SK-N-SH (cell line): ENCODE results near the gene RIC3. TPM values are rescaled to one million over a fixed set of nuclear protein-coding genes. Genes with fewer than 3 reads are reported as not detected.

Experiments
- CTCF ChIA-PET: fragments of 300-600, 350-600 bp; formaldehyde crosslinking; extraction: SDS; loops from one replicate; lab custom pipeline; 2021; lab: Yijun Ruan, JAX
- POLR2A ChIA-PET: fragments of 350-600 bp; sonication (Branson Sonifier 250); formaldehyde crosslinking; extraction: SDS; loops from one replicate; lab custom pipeline; 2020; ENCODE audit warnings: antibody characterized with exemption, inconsistent platforms; lab: Yijun Ruan, JAX
- DNase-seq: peaks from one replicate; pipeline ENCODE4 v3.0.0; 2012
- H2AFZ ChIP-seq: fragments of 200-600 bp; sonication (generic); 2 replicates; pipeline ENCODE4 v1.8.1; 2016; ENCODE audit warnings: antibody characterized with exemption, mild to moderate bottlenecking, low read depth
- H3F3A ChIP-seq: fragments of 200-600 bp; sonication (generic); replicated peaks from 2 replicates; pipeline ENCODE3; 2016; ENCODE audit warnings: antibody characterized with exemption, mild to moderate bottlenecking; ENCODE audit not compliant: insufficient read depth
- H3K27ac ChIP-seq, 2 experiments: fragments of 200-500 bp in 1 of 2; fragments of 200-600 bp in 1 of 2; sonication (Bioruptor generic) in 1 of 2; sonication (generic), shearing (Covaris generic) in 1 of 2; 2 replicates each; pipeline versions ENCODE4 v1.5.1 to v1.6.1; 2014 to 2016; ENCODE audit warnings: low read depth in 2 of 2, inconsistent platforms in 1 of 2, low read length in 1 of 2, mild to moderate bottlenecking in 1 of 2, mixed read lengths in 1 of 2
- H3K27me3 ChIP-seq: fragments of 200-600 bp; sonication (generic), shearing (Covaris generic); 2 replicates; pipeline ENCODE4 v1.6.1; 2016; ENCODE audit warnings: mixed run types; ENCODE audit not compliant: insufficient read depth
- H3K36me3 ChIP-seq, 2 experiments: fragments of 200-500 bp in 1 of 2; fragments of 200-600 bp in 1 of 2; sonication (Bioruptor generic) in 1 of 2; sonication (generic) in 1 of 2; replicated peaks in 1 of 2; 2 replicates each; pipeline versions ENCODE3 to v1.5.1; 2014 to 2016; ENCODE audit warnings: low read length in 1 of 2, mild to moderate bottlenecking in 1 of 2; ENCODE audit not compliant: insufficient read depth in 2 of 2, control insufficient read depth in 1 of 2
- H3K4me1 ChIP-seq, 2 experiments: fragments of 200-500 bp in 1 of 2; fragments of 200-600 bp in 1 of 2; sonication (Bioruptor generic) in 1 of 2; sonication (generic), shearing (Covaris generic) in 1 of 2; 2 replicates each; pipeline versions ENCODE4 v1.5.1 to v1.6.1; 2014 to 2016; ENCODE audit warnings: low read depth in 1 of 2, low read length in 1 of 2, mixed run types in 1 of 2; ENCODE audit not compliant: insufficient read depth in 2 of 2, control insufficient read depth in 1 of 2
- H3K4me2 ChIP-seq: fragments of 200-600 bp; sonication (generic), shearing (Covaris generic); 2 replicates; pipeline ENCODE4 v1.6.1; 2017; ENCODE audit warnings: mixed run types
- H3K4me3 ChIP-seq, 2 experiments: fragments of 200-500 bp in 1 of 2; fragments of 200-600 bp in 1 of 2; sonication (Bioruptor generic) in 1 of 2; sonication (generic), shearing (Covaris generic) in 1 of 2; 2 replicates each; pipeline versions ENCODE4 v1.5.1 to v1.8.1; 2014 to 2016; ENCODE audit warnings: low read depth in 2 of 2, inconsistent platforms in 1 of 2, low read length in 1 of 2, mild to moderate bottlenecking in 1 of 2, mixed read lengths in 1 of 2, moderate library complexity in 1 of 2
- H3K79me2 ChIP-seq: fragments of 200-600 bp; sonication (generic); 2 replicates; pipeline ENCODE4 v1.8.1; 2017; ENCODE audit warnings: mild to moderate bottlenecking; ENCODE audit not compliant: insufficient read depth
- H3K9ac ChIP-seq: fragments of 200-600 bp; sonication (generic); 2 replicates; pipeline ENCODE4 v1.6.1; 2017; ENCODE audit warnings: mixed run types
- H3K9me2 ChIP-seq: fragments of 200-600 bp; sonication (generic); 2 replicates; pipeline ENCODE4 v1.6.1; 2017; ENCODE audit warnings: mixed run types
- H3K9me3 ChIP-seq: fragments of 200-600 bp; sonication (generic); 2 replicates; pipeline ENCODE4 v1.6.1; 2017; ENCODE audit warnings: mixed run types, mild to moderate bottlenecking, moderate library complexity
- H4K20me1 ChIP-seq: fragments of 200-600 bp; sonication (generic); 2 replicates; pipeline ENCODE4 v1.6.1; 2017; ENCODE audit warnings: mild to moderate bottlenecking, mixed run types; ENCODE audit not compliant: insufficient read depth
- CHD2 ChIP-seq: fragments of 150-350 bp; IDR thresholded peaks from 2 replicates; pipeline ENCODE4 v1.6.1; 2018; ENCODE audit warnings: low read length; ENCODE audit not compliant: partially characterized antibody
- CTCF ChIP-seq: fragments of 200-600 bp; sonication (generic); IDR thresholded peaks from 2 replicates; pipeline ENCODE4 v1.6.1; 2017; ENCODE audit warnings: antibody characterized with exemption, mild to moderate bottlenecking, moderate library complexity
- ELF1 ChIP-seq: IDR thresholded peaks from 2 replicates; pipeline ENCODE4 v1.4.0; 2012
- EP300 ChIP-seq, 2 experiments: IDR thresholded peaks; 2 replicates each; pipeline versions ENCODE4 v1.4.0 to v1.6.1; 2012; ENCODE audit warnings: borderline replicate concordance in 1 of 2, low read depth in 1 of 2, low read length in 1 of 2
- FOXM1 ChIP-seq: IDR thresholded peaks from 2 replicates; pipeline ENCODE4 v1.4.0; 2012; ENCODE audit warnings: low read depth, mild to moderate bottlenecking
- GABPA ChIP-seq: IDR thresholded peaks from 2 replicates; pipeline ENCODE4 v1.4.0; 2012; ENCODE audit warnings: low read depth, mild to moderate bottlenecking
- JUND ChIP-seq: IDR thresholded peaks from 2 replicates; pipeline ENCODE4 v1.4.0; 2012
- MXI1 ChIP-seq: IDR thresholded peaks from 2 replicates; pipeline ENCODE4 v1.6.1; 2012; ENCODE audit warnings: mild to moderate bottlenecking, low read depth, low read length, improper control_type of control experiment
- NFIC ChIP-seq: IDR thresholded peaks from 2 replicates; pipeline ENCODE4 v1.4.0; 2012; ENCODE audit warnings: borderline replicate concordance
- NRF1 ChIP-seq: IDR thresholded peaks from 2 replicates; pipeline ENCODE4 v1.6.1; 2012; ENCODE audit warnings: low read depth, mild to moderate bottlenecking, low read length
- REST ChIP-seq: IDR thresholded peaks from 2 replicates; pipeline ENCODE4 v1.6.1; 2012; ENCODE audit warnings: mild to moderate bottlenecking, low read depth, low read length, moderate library complexity
- RFX5 ChIP-seq: IDR thresholded peaks from 2 replicates; pipeline ENCODE4 v1.6.1; 2012; ENCODE audit warnings: mild to moderate bottlenecking, improper control_type of control experiment, low read length
- TAF1 ChIP-seq: IDR thresholded peaks from 2 replicates; pipeline ENCODE4 v1.6.1; 2012; ENCODE audit warnings: low read depth, mild to moderate bottlenecking, low read length, moderate library complexity, borderline replicate concordance
- TCF12 ChIP-seq: IDR thresholded peaks from 2 replicates; pipeline ENCODE4 v1.4.0; 2012
- USF1 ChIP-seq: IDR thresholded peaks from 2 replicates; pipeline ENCODE4 v1.4.0; 2012; ENCODE audit warnings: low read depth, borderline replicate concordance
- YY1 ChIP-seq: IDR thresholded peaks from 2 replicates; pipeline ENCODE4 v1.4.0; 2012; ENCODE audit warnings: low read depth, mild to moderate bottlenecking
- WGBS: methylation state at CpG from one replicate; pipeline ENCODE4 v1.1.6; 2017; ENCODE audit warnings: low lambda C conversion rate; 5-methylcytosine and 5-hydroxymethylcytosine counted together
- polyA plus RNA-seq, 3 experiments: library from polyadenylated mRNA; depleted of rRNA; stranded (reverse); fragments of >200 nt; gene quantifications; 2 replicates each; pipeline ENCODE4 v1.2.3, GENCODE V29; 2012

Gene RIC3
- polyA plus RNA-seq, 1 of the 3 experiments (the other 2 are of a cell fraction): 0.54 TPM

GRCh38 chr11:8089791-8090510 lies 78.9 kb downstream of the RIC3 start:
- peaks cover 34% of the 10 kb centered on the region for H4K20me1 ChIP-seq
- POLR2A ChIA-PET: interaction anchor here (0.8 to 1.7 kb wide), 3 partner anchors 7 to 57 kb away, joined by 5 to 6 read pairs (median 5); no protein-coding TSS in a partner anchor

DNA sequence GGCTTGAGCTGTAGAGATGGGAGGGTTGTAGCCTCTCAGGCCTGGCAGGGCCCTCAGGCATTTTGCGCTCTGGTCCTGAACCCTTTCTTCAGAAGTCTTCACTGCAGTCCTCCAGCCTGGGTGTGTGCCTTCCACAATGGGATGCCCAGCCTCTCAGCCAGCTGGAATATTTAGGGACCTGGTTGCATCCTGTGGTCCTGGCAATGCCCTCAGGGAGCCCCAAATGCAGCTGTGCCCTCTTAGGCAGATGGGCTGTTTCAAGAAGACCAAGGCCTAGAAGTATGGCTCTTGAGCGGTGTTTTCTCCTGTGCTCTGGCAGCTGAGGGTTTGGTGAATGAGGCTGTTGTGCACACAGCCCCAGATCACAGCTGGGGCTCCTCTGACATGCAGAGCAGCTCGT lies 81.1 kb downstream of the RIC3 start:
- no peaks in the 10 kb centered on the region for H3K27me3 ChIP-seq
- ChIA-PET POLR2A (interaction anchor here (1.3 to 1.4 kb wide), 2 partner anchors 11 to 20 kb away, joined by 4 read pairs; no protein-coding TSS in a partner anchor), CTCF (interaction anchor here (0.6 to 26.8 kb wide), 11 partner anchors 9 to 1575 kb away, joined by 3 to 620 read pairs (median 59); partner anchors contain the start of genes EIF3F and TUB)
- H3K79me2 ChIP-seq: 0 out of 2 replicates have a peak, but pooled peaks cover 2% of the 10 kb centered on the region
- H3K4me1 ChIP-seq: peaks cover 7 to 91% of the 10 kb centered on the region in 2 experiments; a peak in 3 of 4 replicates
- no peak overlapping the region for H3K4me2 ChIP-seq
- no peaks in the 10 kb centered on the region for H3F3A ChIP-seq
- H3K36me3 ChIP-seq: peaks cover 0 to 7% of the 10 kb centered on the region in 2 experiments
- H3K9me2 ChIP-seq: no peaks in the 10 kb centered on the region
- no peak for DNase-seq
- H2AFZ ChIP-seq: no peak overlapping the region
- peak overlapping the region in 1 of 2 experiments; percentile 92; a peak in 2 of 4 replicates for H3K27ac ChIP-seq
- no peak overlapping the region for H3K9ac ChIP-seq
- WGBS: 100% methylated on average over 2 of the region's 3 CpGs
- H3K9me3 ChIP-seq: no peaks in the 10 kb centered on the region
- peaks cover 39% of the 10 kb centered on the region for H4K20me1 ChIP-seq
- H3K4me3 ChIP-seq: no peak overlapping the region
- TF ChIP-seq TCF12: no peak
- no peak for TF ChIP-seq ELF1
- no peak for TF ChIP-seq NFIC
- no peak for TF ChIP-seq MXI1
- no peak for TF ChIP-seq GABPA
- no peak for TF ChIP-seq JUND
- TF ChIP-seq RFX5: no peak
- no peak for TF ChIP-seq REST
- no peak for TF ChIP-seq TAF1
- no peak for TF ChIP-seq CHD2
- TF ChIP-seq YY1: no peak
- no peak for TF ChIP-seq USF1
- no peak for TF ChIP-seq FOXM1
- no peak for TF ChIP-seq NRF1
- TF ChIP-seq EP300 (IDR thresholded peaks at IDR 0.05; ENCODE audit: borderline replicate concordance in 1 of 2, low read depth in 1 of 2, low read length in 1 of 2): no peak

More at GRCh38 chr11:8089791-8090510, 78.9 kb downstream of the RIC3 start:
- no peak overlapping the region for H3K9ac ChIP-seq
- H3K4me3 ChIP-seq: no peak overlapping the region
- H3K27me3 ChIP-seq: no peaks in the 10 kb centered on the region
- no peaks in the 10 kb centered on the region for H3K9me3 ChIP-seq
- H3K79me2 ChIP-seq: 0 out of 2 replicates have a peak, but pooled peaks cover 2% of the 10 kb centered on the region
- DNase-seq: no peak
- H3K4me1 ChIP-seq: peaks cover 4 to 74% of the 10 kb centered on the region in 2 experiments; a peak in 3 of 4 replicates
- CTCF ChIA-PET: interaction anchor here (0.6 to 26.8 kb wide), 32 partner anchors 7 to 478 kb away, joined by 3 to 620 read pairs (median 5); partner anchors contain the start of genes EIF3F and TUB
- no peak overlapping the region for H2AFZ ChIP-seq
- H3K4me2 ChIP-seq: no peak overlapping the region
- TF ChIP-seq CTCF (no peak), NRF1 (no peak)
- WGBS: 100% methylated on average over 2 of the region's 17 CpGs
- H3K9me2 ChIP-seq: no peaks in the 10 kb centered on the region
- H3K27ac ChIP-seq: no peak overlapping the region; a peak in 1 of 4 replicates
- H3K36me3 ChIP-seq: peaks cover 0 to 13% of the 10 kb centered on the region in 2 experiments
- no peaks in the 10 kb centered on the region for H3F3A ChIP-seq
